ENCODE results near the gene LRRC39. TPM values are rescaled to one million over a fixed set of nuclear protein-coding genes. Genes with fewer than 3 reads are reported as not detected.

LRRC39 gene
- 0.57 and 0.88 TPM in 2 replicates for total RNA-seq

GRCh38 chr1:100178091-100178490, at the start of gene LRRC39:
Gene LRRC39 (minus strand): TSS chr1:100178256. CDS start chr1:100168516, 9,740 bp downstream.

DNA sequence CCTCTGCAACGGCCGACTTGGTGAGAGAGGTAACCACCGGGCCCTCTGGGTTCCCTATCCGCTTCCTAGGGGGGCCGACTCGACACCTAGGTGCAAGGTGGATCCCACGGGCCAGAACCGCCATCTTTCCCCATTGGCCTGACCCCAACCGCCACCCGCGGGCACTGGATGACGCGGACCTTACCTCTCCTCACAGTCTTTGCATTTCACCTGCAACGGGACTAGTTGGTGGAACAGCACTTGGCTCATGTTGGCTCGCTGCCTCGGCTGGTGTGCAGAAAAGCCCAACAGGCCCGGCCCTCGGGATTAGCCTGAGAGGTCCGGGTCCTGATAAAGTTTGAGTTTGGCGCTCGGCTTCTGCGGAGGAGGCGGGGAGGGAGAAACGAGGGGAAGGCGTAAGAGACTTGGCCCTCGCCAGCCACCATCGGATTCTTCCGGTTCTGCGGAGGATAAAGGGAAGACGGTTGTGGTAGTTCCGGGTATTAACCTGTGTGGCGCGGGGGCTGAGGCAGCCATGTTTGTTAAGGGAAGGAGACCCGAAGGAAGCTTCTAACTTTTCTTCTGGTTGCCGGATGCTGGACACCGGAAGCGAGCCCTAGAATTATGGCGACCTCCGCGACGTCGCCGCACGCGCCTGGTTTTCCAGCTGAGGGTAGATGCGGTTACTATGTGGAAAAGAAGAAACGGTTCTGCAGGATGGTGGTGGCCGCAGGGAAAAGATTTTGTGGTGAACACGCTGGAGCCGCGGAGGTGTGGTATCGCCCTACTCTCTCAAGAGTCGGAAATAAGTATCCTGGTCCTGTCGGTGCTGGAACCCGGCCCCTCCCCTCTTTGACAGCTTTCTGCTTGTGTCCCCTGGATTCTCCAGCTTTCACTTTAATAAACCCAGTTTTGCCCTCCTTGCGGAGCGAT, 45.2 kb downstream of the LRRC39 start, which contains the start of the genes SASS6 and TRMT13:
TSS of gene SASS6 (minus strand) at position 365 of the 912 bp plus-strand sequence. CDS start at position 249, 116 bp downstream.
TSS of gene TRMT13 (plus strand) at position 598 of the 912 bp plus-strand sequence. CDS start at position 604, 6 bp downstream.

Small RNA genes lying within 50 kb of the gene (small RNA-seq; reads per million reads assigned to genes)
- gene AC093019.1 (ENCODE audit: low replicate concordance) (not detected), gene RPL23AP90 (ENCODE audit: low replicate concordance) (not detected)

Other genes with a start within 250 kb of the LRRC39 start
- 13.8 and 31.2 TPM in 2 replicates for gene SLC35A3, start 208.3 kb downstream of the LRRC39 start, total RNA-seq
- gene SASS6, start 45.3 kb downstream of the LRRC39 start, total RNA-seq, result 0.88 and 8.9 TPM in 2 replicates
- 9.2 and 16.9 TPM in 2 replicates for gene TRMT13, start 45.1 kb downstream of the LRRC39 start, total RNA-seq
- gene DBT, start 71.6 kb upstream of the LRRC39 start, total RNA-seq, result 5.0 and 5.2 TPM in 2 replicates
- gene RTCA, start 88.0 kb upstream of the LRRC39 start, total RNA-seq, result 49.7 and 59.3 TPM in 2 replicates
- gene CDC14A, start 174.2 kb upstream of the LRRC39 start, total RNA-seq, result 4.8 and 8.9 TPM in 2 replicates